ENCODE results near the gene CAPZB. TPM values are rescaled to one million over a fixed set of nuclear protein-coding genes. Genes with fewer than 3 reads are reported as not detected.

Gene CAPZB
- total and polyA plus RNA-seq, 10 donors, result 139 to 386 (median 277) TPM

- DNase-seq, result no peak
- 93 to 95% (median 94%) methylated on average over 5 of the region's 5 CpGs for WGBS, 5 donors
- peaks cover 4 to 73% (median 28%) of the 10 kb centered on the region in 6 donors for H3K4me1 ChIP-seq
- intact Hi-C loops (cut with DNase I; ENCODE audit: low total_unique reads), result no loop called here
- no peaks in the 10 kb centered on the region for H3K27me3 ChIP-seq (replicated peaks in 1 of 7)
- H3K9me3 ChIP-seq, result no peaks in the 10 kb centered on the region
- no peak overlapping the region for H3K4me3 ChIP-seq
- H3K36me3 ChIP-seq, result peaks cover 0 to 98% (median 49%) of the 10 kb centered on the region in 6 donors
- TF ChIP-seq POLR2AphosphoS5 (IDR thresholded peaks at IDR 0.05), result no peak
- TF ChIP-seq CTCF (IDR thresholded peaks at IDR 0.05 in 8 of 11, conservative IDR thresholded peaks at IDR 0.05 in 3 of 11), result no peak
- TF ChIP-seq POLR2A (IDR thresholded peaks at IDR 0.05), result no peak
- peak overlapping the region in 1 of 8 donors; percentile 61 for H3K27ac ChIP-seq
These were observed 113.2 kb downstream of the CAPZB start for GRCh38 chr1:19372136-19372514.

GRCh38 chr1:19371226-19372135 lies 113.9 kb downstream of the CAPZB start:
- TF ChIP-seq CTCF (IDR thresholded peaks at IDR 0.05 in 8 of 11, conservative IDR thresholded peaks at IDR 0.05 in 3 of 11) (no peak), POLR2A (IDR thresholded peaks at IDR 0.05) (no peak), POLR2AphosphoS5 (IDR thresholded peaks at IDR 0.05) (peak in 1 of 3 donors; percentile 7)
- Histone ChIP-seq H3K4me3 (no peak overlapping the region), H3K9me3 (no peaks in the 10 kb centered on the region), H3K27ac (peak overlapping the region in 4 of 8 donors; percentile 31 to 65 (median 53)), H3K4me1 (peaks cover 4 to 76% (median 28%) of the 10 kb centered on the region in 6 donors), H3K27me3 (replicated peaks in 1 of 7) (no peaks in the 10 kb centered on the region), H3K36me3 (peaks cover 0 to 98% (median 44%) of the 10 kb centered on the region in 6 donors)
- no peak for DNase-seq
- WGBS, 5 donors, result 86 to 94% (median 88%) methylated on average over 22 to 23 of the region's 23 CpGs
- intact Hi-C loops (cut with DNase I; ENCODE audit: low total_unique reads), result no loop called here

GRCh38 chr1:19370453-19371170 lies 114.7 kb downstream of the CAPZB start:
- peak overlapping the region in 6 of 8 donors; percentile 22 to 65 (median 48) for H3K27ac ChIP-seq
- TF ChIP-seq POLR2A (IDR thresholded peaks at IDR 0.05) (no peak), POLR2AphosphoS5 (IDR thresholded peaks at IDR 0.05) (peak in 2 of 3 donors; percentile 20 to 45)
- intact Hi-C loops (cut with DNase I; ENCODE audit: low total_unique reads), result no loop called here
- peaks cover 4 to 72% (median 26%) of the 10 kb centered on the region in 6 donors for H3K4me1 ChIP-seq
- peak overlapping the region in 1 of 8 donors; percentile 5 for H3K4me3 ChIP-seq
- 35 to 64% (median 38%) methylated on average over 13 of the region's 13 CpGs for WGBS, 5 donors
- peaks cover 0 to 96% (median 37%) of the 10 kb centered on the region in 6 donors for H3K36me3 ChIP-seq
- no peaks in the 10 kb centered on the region for H3K9me3 ChIP-seq
- H3K27me3 ChIP-seq (replicated peaks in 1 of 7), result no peaks in the 10 kb centered on the region
- no peak for DNase-seq

GRCh38 chr1:19369396-19370090 lies 115.8 kb downstream of the CAPZB start:
- H3K9me3 ChIP-seq, result no peaks in the 10 kb centered on the region
- intact Hi-C loops (cut with DNase I; ENCODE audit: low total_unique reads), result no loop called here
- peaks cover 4 to 72% (median 26%) of the 10 kb centered on the region in 6 donors for H3K4me1 ChIP-seq
- H3K4me3 ChIP-seq, result no peak overlapping the region
- peak overlapping the region in 5 of 8 donors; percentile 22 to 65 (median 45) for H3K27ac ChIP-seq
- TF ChIP-seq POLR2A (IDR thresholded peaks at IDR 0.05) (no peak), POLR2AphosphoS5 (IDR thresholded peaks at IDR 0.05) (no peak), CTCF (IDR thresholded peaks at IDR 0.05 in 8 of 11, conservative IDR thresholded peaks at IDR 0.05 in 3 of 11) (no peak)
- H3K27me3 ChIP-seq (replicated peaks in 1 of 7), result no peaks in the 10 kb centered on the region
- DNase-seq, result no peak
- WGBS, 5 donors, result 77 to 89% (median 79%) methylated on average over 14 to 16 of the region's 16 CpGs
- H3K36me3 ChIP-seq, result peaks cover 0 to 96% (median 36%) of the 10 kb centered on the region in 6 donors

All from spleen (tissue), 11 donors.